ENCODE data around the gene ALPK3.
"Not testable (repeated sequence)": the region's sequence is repeated elsewhere in the genome, so short reads cannot be mapped to it uniquely, and the experiment has no call there.

ALPK3 gene

GRCh38 chr15:84845631-84846030, 28.5 kb downstream of the ALPK3 start:
- H3K4me2 ChIP-seq (ENCODE audit: low read length); H3K18ac ChIP-seq (ENCODE audit: low read length); H4K8ac ChIP-seq (ENCODE audit: low read depth, low read length); H2BK5ac ChIP-seq (ENCODE audit: low read length); H2BK15ac ChIP-seq (replicated peaks; ENCODE audit: low read depth); H2BK120ac ChIP-seq (ENCODE audit: low read depth, low read length); H3K9ac ChIP-seq (ENCODE audit: low read length); H2AK5ac ChIP-seq (ENCODE audit: low read length); H3K27ac ChIP-seq (ENCODE audit: low read depth, low read length); H3K79me1 ChIP-seq (ENCODE audit: low read length); H3K79me2 ChIP-seq (ENCODE audit: control insufficient read depth, insufficient read depth, low read length); H3K56ac ChIP-seq (ENCODE audit: low read length); H3K27me3 ChIP-seq (ENCODE audit: insufficient read depth, low read length, poor library complexity); H3K36me3 ChIP-seq (ENCODE audit: control insufficient read depth, insufficient read depth, low read length); H3K23ac ChIP-seq (ENCODE audit: low read length); H3K4ac ChIP-seq (ENCODE audit: low read depth, low read length); H3K4me3 ChIP-seq (ENCODE audit: low read length); H3K4me1 ChIP-seq (ENCODE audit: control insufficient read depth, low read depth, low read length); H4K5ac ChIP-seq (ENCODE audit: low read length): not testable (repeated sequence)
- peak; percentile 72 for DNase-seq
- no CpG with 5 or more reads among the region's 7 CpGs for WGBS (ENCODE audit: extremely low coverage, insufficient coverage, low lambda C conversion rate)

GRCh38 chr15:84846269-84846668, 29.1 kb downstream of the ALPK3 start:
- Histone ChIP-seq H3K79me2 (ENCODE audit: control insufficient read depth, insufficient read depth, low read length) (no peaks in the 10 kb centered on the region), H3K36me3 (ENCODE audit: control insufficient read depth, insufficient read depth, low read length) (peaks cover 1% of the 10 kb centered on the region), H3K4me3 (ENCODE audit: low read length) (no peak overlapping the region), H4K5ac (ENCODE audit: low read length) (no peak overlapping the region), H3K18ac (ENCODE audit: low read length) (no peak overlapping the region), H3K27me3 (ENCODE audit: insufficient read depth, low read length, poor library complexity) (no peaks in the 10 kb centered on the region), H3K79me1 (ENCODE audit: low read length) (peaks cover 2% of the 10 kb centered on the region), H2BK5ac (ENCODE audit: low read length) (no peak overlapping the region), H3K56ac (ENCODE audit: low read length) (no peak overlapping the region), H3K27ac (ENCODE audit: low read depth, low read length) (no peak overlapping the region), H3K4me1 (ENCODE audit: control insufficient read depth, low read depth, low read length) (no peaks in the 10 kb centered on the region), H3K9ac (ENCODE audit: low read length) (no peak overlapping the region), H2BK15ac (replicated peaks; ENCODE audit: low read depth) (no peak overlapping the region), H3K4ac (ENCODE audit: low read depth, low read length) (no peak overlapping the region), H2AK5ac (ENCODE audit: low read length) (no peak overlapping the region), H3K23ac (ENCODE audit: low read length) (no peak overlapping the region), H3K4me2 (ENCODE audit: low read length) (no peak overlapping the region), H4K8ac (ENCODE audit: low read depth, low read length) (no peak overlapping the region), H2BK120ac (ENCODE audit: low read depth, low read length) (no peak overlapping the region)
- WGBS (ENCODE audit: extremely low coverage, insufficient coverage, low lambda C conversion rate) = no CpG with 5 or more reads among the region's 1 CpG
- no peak for DNase-seq

- no peak overlapping the region for H3K9ac ChIP-seq (ENCODE audit: low read length)
- peaks cover 1% of the 10 kb centered on the region for H3K36me3 ChIP-seq (ENCODE audit: control insufficient read depth, insufficient read depth, low read length)
- no peak overlapping the region for H2BK120ac ChIP-seq (ENCODE audit: low read depth, low read length)
- no peak overlapping the region for H3K23ac ChIP-seq (ENCODE audit: low read length)
- H3K79me2 ChIP-seq (ENCODE audit: control insufficient read depth, insufficient read depth, low read length) = no peaks in the 10 kb centered on the region
- no peak overlapping the region for H2BK15ac ChIP-seq (replicated peaks; ENCODE audit: low read depth)
- no peak overlapping the region for H3K27ac ChIP-seq (ENCODE audit: low read depth, low read length)
- no peak overlapping the region for H3K4me3 ChIP-seq (ENCODE audit: low read length)
- H3K4me2 ChIP-seq (ENCODE audit: low read length) = no peak overlapping the region
- H2BK5ac ChIP-seq (ENCODE audit: low read length) = no peak overlapping the region
- H3K4ac ChIP-seq (ENCODE audit: low read depth, low read length) = no peak overlapping the region
- DNase-seq = no peak
- H3K4me1 ChIP-seq (ENCODE audit: control insufficient read depth, low read depth, low read length) = no peaks in the 10 kb centered on the region
- H4K5ac ChIP-seq (ENCODE audit: low read length) = no peak overlapping the region
- no peaks in the 10 kb centered on the region for H3K27me3 ChIP-seq (ENCODE audit: insufficient read depth, low read length, poor library complexity)
- no peak overlapping the region for H3K18ac ChIP-seq (ENCODE audit: low read length)
- H4K8ac ChIP-seq (ENCODE audit: low read depth, low read length) = no peak overlapping the region
- no peak overlapping the region for H2AK5ac ChIP-seq (ENCODE audit: low read length)
- H3K79me1 ChIP-seq (ENCODE audit: low read length) = peaks cover 2% of the 10 kb centered on the region
- H3K56ac ChIP-seq (ENCODE audit: low read length) = no peak overlapping the region
Measured at GRCh38 chr15:84847382-84847781, 30.2 kb downstream of the ALPK3 start.

GRCh38 chr15:84852212-84852611, 35.1 kb downstream of the ALPK3 start:
- no peak overlapping the region for H2BK120ac ChIP-seq (ENCODE audit: low read depth, low read length)
- no peak for DNase-seq
- H3K27ac ChIP-seq (ENCODE audit: low read depth, low read length) = no peak overlapping the region
- no peak overlapping the region for H3K4ac ChIP-seq (ENCODE audit: low read depth, low read length)
- no peak overlapping the region for H2BK15ac ChIP-seq (replicated peaks; ENCODE audit: low read depth)
- no peak overlapping the region for H3K9ac ChIP-seq (ENCODE audit: low read length)
- no peak overlapping the region for H2BK5ac ChIP-seq (ENCODE audit: low read length)
- no peak overlapping the region for H3K23ac ChIP-seq (ENCODE audit: low read length)
- H4K5ac ChIP-seq (ENCODE audit: low read length) = no peak overlapping the region
- H3K27me3 ChIP-seq (ENCODE audit: insufficient read depth, low read length, poor library complexity) = no peaks in the 10 kb centered on the region
- H3K79me2 ChIP-seq (ENCODE audit: control insufficient read depth, insufficient read depth, low read length) = no peaks in the 10 kb centered on the region
- WGBS (ENCODE audit: extremely low coverage, insufficient coverage, low lambda C conversion rate) = no CpG with 5 or more reads among the region's 5 CpGs
- no peak overlapping the region for H3K4me3 ChIP-seq (ENCODE audit: low read length)
- H3K36me3 ChIP-seq (ENCODE audit: control insufficient read depth, insufficient read depth, low read length) = peaks cover 4% of the 10 kb centered on the region
- no peak overlapping the region for H3K18ac ChIP-seq (ENCODE audit: low read length)
- no peaks in the 10 kb centered on the region for H3K4me1 ChIP-seq (ENCODE audit: control insufficient read depth, low read depth, low read length)
- no peaks in the 10 kb centered on the region for H3K79me1 ChIP-seq (ENCODE audit: low read length)
- H2AK5ac ChIP-seq (ENCODE audit: low read length) = no peak overlapping the region
- H4K8ac ChIP-seq (ENCODE audit: low read depth, low read length) = no peak overlapping the region
- H3K4me2 ChIP-seq (ENCODE audit: low read length) = no peak overlapping the region
- H3K56ac ChIP-seq (ENCODE audit: low read length) = no peak overlapping the region

GRCh38 chr15:84855136-84855535, 38.0 kb downstream of the ALPK3 start:
- H3K79me1 ChIP-seq (ENCODE audit: low read length) = no peaks in the 10 kb centered on the region
- no CpG with 5 or more reads among the region's 9 CpGs for WGBS (ENCODE audit: extremely low coverage, insufficient coverage, low lambda C conversion rate)
- no peak overlapping the region for H4K5ac ChIP-seq (ENCODE audit: low read length)
- H3K4me3 ChIP-seq (ENCODE audit: low read length) = no peak overlapping the region
- no peaks in the 10 kb centered on the region for H3K79me2 ChIP-seq (ENCODE audit: control insufficient read depth, insufficient read depth, low read length)
- H4K8ac ChIP-seq (ENCODE audit: low read depth, low read length) = no peak overlapping the region
- peak overlapping the region; percentile 28 for H3K56ac ChIP-seq (ENCODE audit: low read length)
- no peak overlapping the region for H2AK5ac ChIP-seq (ENCODE audit: low read length)
- H3K4me1 ChIP-seq (ENCODE audit: control insufficient read depth, low read depth, low read length) = no peaks in the 10 kb centered on the region
- H3K4me2 ChIP-seq (ENCODE audit: low read length) = no peak overlapping the region
- peaks cover 4% of the 10 kb centered on the region for H3K36me3 ChIP-seq (ENCODE audit: control insufficient read depth, insufficient read depth, low read length)
- no peak overlapping the region for H3K4ac ChIP-seq (ENCODE audit: low read depth, low read length)
- no peak overlapping the region for H3K18ac ChIP-seq (ENCODE audit: low read length)
- H2BK120ac ChIP-seq (ENCODE audit: low read depth, low read length) = no peak overlapping the region
- no peak overlapping the region for H3K9ac ChIP-seq (ENCODE audit: low read length)
- H2BK15ac ChIP-seq (replicated peaks; ENCODE audit: low read depth) = no peak overlapping the region
- H3K27me3 ChIP-seq (ENCODE audit: insufficient read depth, low read length, poor library complexity) = no peaks in the 10 kb centered on the region
- no peak for DNase-seq
- H2BK5ac ChIP-seq (ENCODE audit: low read length) = no peak overlapping the region
- no peak overlapping the region for H3K23ac ChIP-seq (ENCODE audit: low read length)
- H3K27ac ChIP-seq (ENCODE audit: low read depth, low read length) = no peak overlapping the region

- no peak overlapping the region for H3K9ac ChIP-seq (ENCODE audit: low read length)
- no peak overlapping the region for H3K56ac ChIP-seq (ENCODE audit: low read length)
- no peak overlapping the region for H3K23ac ChIP-seq (ENCODE audit: low read length)
- no peak overlapping the region for H3K18ac ChIP-seq (ENCODE audit: low read length)
- no peak overlapping the region for H3K27ac ChIP-seq (ENCODE audit: low read depth, low read length)
- no peak overlapping the region for H3K4me2 ChIP-seq (ENCODE audit: low read length)
- H3K79me1 ChIP-seq (ENCODE audit: low read length) = no peaks in the 10 kb centered on the region
- no peaks in the 10 kb centered on the region for H3K27me3 ChIP-seq (ENCODE audit: insufficient read depth, low read length, poor library complexity)
- H2BK120ac ChIP-seq (ENCODE audit: low read depth, low read length) = no peak overlapping the region
- peaks cover 4% of the 10 kb centered on the region for H3K36me3 ChIP-seq (ENCODE audit: control insufficient read depth, insufficient read depth, low read length)
- no peak overlapping the region for H4K8ac ChIP-seq (ENCODE audit: low read depth, low read length)
- H2AK5ac ChIP-seq (ENCODE audit: low read length) = no peak overlapping the region
- H3K4me3 ChIP-seq (ENCODE audit: low read length) = no peak overlapping the region
- H3K4me1 ChIP-seq (ENCODE audit: control insufficient read depth, low read depth, low read length) = no peaks in the 10 kb centered on the region
- H2BK15ac ChIP-seq (replicated peaks; ENCODE audit: low read depth) = no peak overlapping the region
- H4K5ac ChIP-seq (ENCODE audit: low read length) = no peak overlapping the region
- no peak for DNase-seq
- H3K4ac ChIP-seq (ENCODE audit: low read depth, low read length) = no peak overlapping the region
- no peak overlapping the region for H2BK5ac ChIP-seq (ENCODE audit: low read length)
- no peaks in the 10 kb centered on the region for H3K79me2 ChIP-seq (ENCODE audit: control insufficient read depth, insufficient read depth, low read length)
Measured at GRCh38 chr15:84855765-84856164, 38.6 kb downstream of the ALPK3 start.
